Sigmoid colon (tissue), 7 donors: ENCODE results near the gene VAC14. TPM values are rescaled to one million over a fixed set of nuclear protein-coding genes. Genes with fewer than 3 reads are reported as not detected.

Experiments used
- DNase-seq: peaks from one replicate; pipeline ENCODE4 v3.0.0-alpha.2; 2019
- H3K27ac ChIP-seq, 4 donors: fragments of 200-600 bp; sonication (generic); one replicate each; pipeline ENCODE4 v1.5.1; 2016 to 2019; ENCODE audit warnings: mild to moderate bottlenecking in 1 of 4
- H3K27me3 ChIP-seq, 3 donors: fragments of 200-600 bp; sonication (generic); one replicate each; pipeline ENCODE4 v1.5.1; 2019; ENCODE audit warnings: mild to moderate bottlenecking in 1 of 3
- H3K36me3 ChIP-seq, 4 donors: fragments of 200-600 bp; sonication (generic); one replicate each; pipeline ENCODE4 v1.5.1; 2016 to 2019
- H3K4me1 ChIP-seq, 4 donors: fragments of 200-600 bp; sonication (generic); one replicate each; pipeline ENCODE4 v1.5.1; 2017 to 2019
- H3K4me3 ChIP-seq, 4 donors: fragments of 200-600 bp; sonication (generic); one replicate each; pipeline ENCODE4 v1.5.1; 2017 to 2019; ENCODE audit warnings: mild to moderate bottlenecking in 2 of 4, moderate library complexity in 1 of 4
- H3K9me3 ChIP-seq, 4 donors: fragments of 200-600 bp in 3 of 4; sonication (generic) in 3 of 4; one replicate each; pipeline versions ENCODE4 v1.5.1 to v1.6.1; 2013 to 2019
- CTCF ChIP-seq, 4 experiments: fragments of 450-650 bp in 3 of 4; fragments of 200-600 bp in 1 of 4; IDR thresholded peaks; one replicate each; pipeline ENCODE4 v1.5.1; 2016 to 2019; ENCODE audit warnings: antibody characterized with exemption in 4 of 4, mild to moderate bottlenecking in 3 of 4, moderate library complexity in 2 of 4
- EP300 ChIP-seq, 4 donors: sonication (generic); formaldehyde crosslinking; IDR thresholded peaks; one replicate each; pipeline ENCODE4 v1.6.1; 2017; ENCODE audit warnings: antibody characterized with exemption in 4 of 4
- POLR2A ChIP-seq, 2 donors: fragments of 450-650 bp; IDR thresholded peaks; one replicate each; pipeline ENCODE4 v1.6.1; 2016; ENCODE audit warnings: antibody characterized with exemption in 2 of 2, mild to moderate bottlenecking in 2 of 2, moderate library complexity in 2 of 2
- POLR2AphosphoS5 ChIP-seq, 4 donors: sonication (generic); formaldehyde crosslinking; IDR thresholded peaks; one replicate each; pipeline ENCODE4 v1.6.1; 2017; ENCODE audit warnings: antibody characterized with exemption in 4 of 4
- WGBS, 2 donors: extraction: QIAGEN DNeasy Blood & Tissue Kit; methylation state at CpG; one replicate each; pipeline ENCODE4 v1.1.7; 2013; 5-methylcytosine and 5-hydroxymethylcytosine counted together
- intact Hi-C: fragments of 100-400 bp; cut with DNase I; formaldehyde crosslinking; loops from one replicate; pipeline ENCODE4 v1.15.1; 2023
- polyA plus RNA-seq, 3 donors: library from polyadenylated mRNA; stranded (reverse); fragments of 200-250 nt; gene quantifications; one replicate each; pipeline ENCODE4 v1.2.3, GENCODE V29; 2013
- total RNA-seq, 4 donors: library from RNA; depleted of rRNA; stranded (reverse); fragments of >200 nt; gene quantifications; one replicate each; pipeline ENCODE4 v1.1.0, GENCODE V29; 2016
- donor health status: healthy with polysubstance abuse.
- donor health status: Bipolar disorder and iron deficiency.
- donor health status: healthy.

The VAC14 gene
- total and polyA plus RNA-seq, 7 donors, result 16.8 to 36.2 (median 22.1) TPM

- peak overlapping the region in 2 of 4 donors; percentile 98 to 99 for H3K4me3 ChIP-seq
- no peak for DNase-seq
- TF ChIP-seq EP300 (IDR thresholded peaks at IDR 0.05) (no peak), POLR2A (IDR thresholded peaks at IDR 0.05) (no peak), POLR2AphosphoS5 (IDR thresholded peaks at IDR 0.05) (no peak), CTCF (IDR thresholded peaks at IDR 0.05) (no peak)
- H3K9me3 ChIP-seq, result peaks cover 0 to 6% (median 0%) of the 10 kb centered on the region in 4 donors
- peaks cover 0 to 21% (median 13%) of the 10 kb centered on the region in 4 donors for H3K4me1 ChIP-seq
- no peaks in the 10 kb centered on the region for H3K27me3 ChIP-seq
- no peak overlapping the region for H3K27ac ChIP-seq
- 80 to 83% methylated on average over 3 of the region's 3 CpGs for WGBS, 2 donors
- H3K36me3 ChIP-seq, result no peaks in the 10 kb centered on the region
- intact Hi-C loops, result no loop called here
These were observed 653 bp upstream of the VAC14 start for GRCh38 chr16:70801611-70802010.

- Histone ChIP-seq H3K4me1 (peaks cover 0 to 21% (median 13%) of the 10 kb centered on the region in 4 donors), H3K36me3 (no peaks in the 10 kb centered on the region), H3K27me3 (no peaks in the 10 kb centered on the region), H3K27ac (peak overlapping the region; percentile 59 to 70 (median 66)), H3K4me3 (peak overlapping the region; percentile 64 to 99 (median 97)), H3K9me3 (peaks cover 0 to 6% (median 0%) of the 10 kb centered on the region in 4 donors)
- no peak for DNase-seq
- intact Hi-C loops, result no loop called here
- no peak for TF ChIP-seq EP300 (IDR thresholded peaks at IDR 0.05)
- TF ChIP-seq POLR2AphosphoS5 (IDR thresholded peaks at IDR 0.05), result no peak
- no peak for TF ChIP-seq POLR2A (IDR thresholded peaks at IDR 0.05)
- no peak for TF ChIP-seq CTCF (IDR thresholded peaks at IDR 0.05)
- WGBS, 2 donors, result 9 to 11% methylated on average over 7 of the region's 7 CpGs
These were observed 647 bp downstream of the VAC14 start for GRCh38 chr16:70800311-70800710.

- no peaks in the 10 kb centered on the region for H3K36me3 ChIP-seq
- H3K4me3 ChIP-seq, result no peak overlapping the region
- intact Hi-C loops, result no loop called here
- DNase-seq, result no peak
- no peaks in the 10 kb centered on the region for H3K27me3 ChIP-seq
- peaks cover 0 to 20% (median 13%) of the 10 kb centered on the region in 4 donors for H3K4me1 ChIP-seq
- WGBS, 2 donors, result 82 to 83% methylated on average over 3 of the region's 3 CpGs
- TF ChIP-seq EP300 (IDR thresholded peaks at IDR 0.05), result no peak
- no peak for TF ChIP-seq CTCF (IDR thresholded peaks at IDR 0.05)
- no peak for TF ChIP-seq POLR2A (IDR thresholded peaks at IDR 0.05)
- TF ChIP-seq POLR2AphosphoS5 (IDR thresholded peaks at IDR 0.05), result no peak
- no peak overlapping the region for H3K27ac ChIP-seq
- H3K9me3 ChIP-seq, result no peaks in the 10 kb centered on the region
These were observed 4.7 kb downstream of the VAC14 start for GRCh38 chr16:70796301-70796700.

- Histone ChIP-seq H3K4me1 (peaks cover 0 to 14% (median 11%) of the 10 kb centered on the region in 4 donors), H3K9me3 (no peaks in the 10 kb centered on the region), H3K27ac (no peak overlapping the region), H3K27me3 (no peaks in the 10 kb centered on the region), H3K36me3 (no peaks in the 10 kb centered on the region), H3K4me3 (no peak overlapping the region)
- TF ChIP-seq EP300 (IDR thresholded peaks at IDR 0.05) (no peak), CTCF (IDR thresholded peaks at IDR 0.05) (no peak), POLR2AphosphoS5 (IDR thresholded peaks at IDR 0.05) (no peak)
- no peak for DNase-seq
- intact Hi-C loops, result no loop called here
- 89 to 92% methylated on average over 12 of the region's 12 CpGs for WGBS, 2 donors
These were observed 5.6 kb downstream of the VAC14 start for GRCh38 chr16:70795296-70795912.
